Common myeloid progenitor, CD34-positive (primary cell): ENCODE data around the gene FBXW10B.
"Not testable (repeated sequence)": the region's sequence is repeated elsewhere in the genome, so short reads cannot be mapped to it uniquely, and the experiment has no call there.

ENCODE experiments used
- CTCF ChIA-PET: fragments of 350-600 bp; sonication (Branson Sonifier 250); formaldehyde crosslinking; loops from one replicate; lab custom pipeline; 2021; ENCODE audit warnings: antibody characterized with exemption; lab: Charles Lee
- POLR2A ChIA-PET: fragments of 350-600 bp; sonication (Branson Sonifier 250); formaldehyde crosslinking; loops from one replicate; lab custom pipeline; 2021; ENCODE audit warnings: antibody characterized with exemption; lab: Charles Lee
- DNase-seq, 3 donors: peaks; one replicate each; pipeline versions ENCODE4 v3.0.0 to v3.0.0-alpha.2; 2013
- H3K27ac ChIP-seq, 2 experiments: 1 replicate in 1 of 2; 2 replicates in 1 of 2; pipeline ENCODE4 v1.7.0; 2013; ENCODE audit warnings: inconsistent platforms in 2 of 2, low read length in 2 of 2, mild to moderate bottlenecking in 2 of 2, low read depth in 1 of 2, moderate library complexity in 1 of 2; ENCODE audit not compliant: severe bottlenecking in 2 of 2, insufficient read depth in 1 of 2, poor library complexity in 1 of 2
- H3K27me3 ChIP-seq, 5 experiments: replicated peaks in 2 of 5; 1 replicate in 3 of 5; 2 replicates in 2 of 5; pipeline versions ENCODE4 v1.6.1 to v1.7.0; 2013; ENCODE audit warnings: low read length in 4 of 5, mild to moderate bottlenecking in 2 of 5, moderate library complexity in 2 of 5, inconsistent platforms in 1 of 5; ENCODE audit not compliant: insufficient read depth in 5 of 5, control insufficient read depth in 4 of 5
- H3K36me3 ChIP-seq, 4 experiments: 1 replicate in 2 of 4; 2 replicates in 2 of 4; pipeline versions ENCODE4 v1.6.1 to v1.7.0; 2013; ENCODE audit warnings: low read length in 3 of 4, control low read depth in 1 of 4, mild to moderate bottlenecking in 1 of 4; ENCODE audit not compliant: control insufficient read depth in 4 of 4, insufficient read depth in 4 of 4
- H3K4me1 ChIP-seq, 4 experiments: 1 replicate in 3 of 4; 2 replicates in 1 of 4; pipeline versions ENCODE4 v1.6.1 to v1.7.1; 2013; ENCODE audit warnings: low read length in 3 of 4, mild to moderate bottlenecking in 3 of 4, control low read depth in 1 of 4, inconsistent platforms in 1 of 4, moderate library complexity in 1 of 4; ENCODE audit not compliant: control insufficient read depth in 4 of 4, insufficient read depth in 4 of 4; ENCODE audit errors: control extremely low read depth in 1 of 4
- H3K4me3 ChIP-seq, 7 experiments: 1 replicate in 4 of 7; 2 replicates in 3 of 7; pipeline versions ENCODE4 v1.5.1 to v1.7.0; 2013; ENCODE audit warnings: mild to moderate bottlenecking in 7 of 7, low read length in 6 of 7, moderate library complexity in 6 of 7, inconsistent platforms in 2 of 7, low read depth in 2 of 7, control low read depth in 1 of 7; ENCODE audit not compliant: insufficient read depth in 4 of 7, control insufficient read depth in 1 of 7; ENCODE audit errors: extremely low read depth in 1 of 7
- H3K9me3 ChIP-seq, 5 experiments: 1 replicate in 4 of 5; 2 replicates in 1 of 5; pipeline versions ENCODE4 v1.6.1 to v1.7.1; 2013; ENCODE audit warnings: low read length in 4 of 5, mild to moderate bottlenecking in 2 of 5, inconsistent platforms in 1 of 5, low read depth in 1 of 5, moderate library complexity in 1 of 5; ENCODE audit not compliant: control insufficient read depth in 4 of 5, insufficient read depth in 2 of 5; ENCODE audit errors: control extremely low read depth in 1 of 5
- WGBS: methylation state at CpG from one replicate; pipeline ENCODE4 v1.1.5; 2013; ENCODE audit not compliant: insufficient coverage; 5-methylcytosine and 5-hydroxymethylcytosine counted together

Gene FBXW10B

GRCh38 chr17:15650741-15651582 lies 31.5 kb upstream of the FBXW10B start:
- H3K27ac ChIP-seq = no peak overlapping the region
- DNase-seq = no peak
- peaks cover 0 to 22% (median 17%) of the 10 kb centered on the region in 4 experiments for H3K4me1 ChIP-seq
- 80% methylated on average over 11 of the region's 14 CpGs for WGBS
- H3K9me3 ChIP-seq = no peaks in the 10 kb centered on the region
- ChIA-PET CTCF (interaction anchor here (1.2 to 1.7 kb wide), 2 partner anchors 11 to 13 kb away, joined by 5 read pairs; no protein-coding TSS in a partner anchor), POLR2A (no interaction called here)
- peak overlapping the region in 5 of 7 experiments; percentile 11 to 54 (median 30) for H3K4me3 ChIP-seq
- H3K27me3 ChIP-seq = no peaks in the 10 kb centered on the region
- peaks cover 0 to 4% (median 0%) of the 10 kb centered on the region in 4 experiments for H3K36me3 ChIP-seq

GRCh38 chr17:15649861-15650421 lies 30.4 kb upstream of the FBXW10B start:
- Histone ChIP-seq H3K4me1 (peaks cover 0 to 22% (median 17%) of the 10 kb centered on the region in 4 experiments), H3K36me3 (peaks cover 0 to 4% (median 0%) of the 10 kb centered on the region in 4 experiments), H3K4me3 (peak overlapping the region in 1 of 7 experiments; percentile 16), H3K9me3 (no peaks in the 10 kb centered on the region), H3K27ac (no peak overlapping the region), H3K27me3 (no peaks in the 10 kb centered on the region)
- ChIA-PET CTCF (no interaction called here), POLR2A (no interaction called here)
- WGBS = 54% methylated on average over 4 of the region's 6 CpGs
- DNase-seq = no peak

- Histone ChIP-seq H3K4me3 (no peak overlapping the region), H3K27me3 (no peaks in the 10 kb centered on the region), H3K36me3 (peaks cover 0 to 3% (median 0%) of the 10 kb centered on the region in 4 experiments), H3K27ac (no peak overlapping the region), H3K9me3 (no peaks in the 10 kb centered on the region), H3K4me1 (peaks cover 0 to 22% (median 17%) of the 10 kb centered on the region in 4 experiments)
- CTCF ChIA-PET = no interaction called here
- no peak for DNase-seq
- POLR2A ChIA-PET = no interaction called here
- WGBS = 96% methylated on average over 5 of the region's 5 CpGs
Measured at GRCh38 chr17:15648386-15648785, 28.9 kb upstream of the FBXW10B start.

- H3K9me3 ChIP-seq, H3K27me3 ChIP-seq, CTCF ChIA-PET, POLR2A ChIA-PET, H3K36me3 ChIP-seq, H3K4me3 ChIP-seq, H3K27ac ChIP-seq: not testable (repeated sequence)
- 100% methylated on average over 3 of the region's 5 CpGs for WGBS
- peaks cover 0 to 11% (median 5%) of the 10 kb centered on the region in 4 experiments for H3K4me1 ChIP-seq
- DNase-seq = peak in 2 of 3 donors; percentile 9 to 16
Measured at GRCh38 chr17:15645942-15646312, 26.4 kb upstream of the FBXW10B start.

GRCh38 chr17:15645099-15645941 lies 25.8 kb upstream of the FBXW10B start:
- H3K27me3 ChIP-seq, CTCF ChIA-PET, H3K4me3 ChIP-seq, H3K9me3 ChIP-seq, POLR2A ChIA-PET, H3K36me3 ChIP-seq, H3K27ac ChIP-seq, H3K4me1 ChIP-seq: not testable (repeated sequence)
- peak in 2 of 3 donors; percentile 39 to 45 for DNase-seq
- WGBS = 100% methylated on average over 3 of the region's 10 CpGs

- H3K4me1 ChIP-seq, CTCF ChIA-PET, H3K4me3 ChIP-seq, H3K27me3 ChIP-seq, H3K27ac ChIP-seq, POLR2A ChIA-PET, DNase-seq, H3K9me3 ChIP-seq, H3K36me3 ChIP-seq: not testable (repeated sequence)
- WGBS = no CpG with 5 or more reads among the region's 12 CpGs
Measured at GRCh38 chr17:15642505-15643251, 23.2 kb upstream of the FBXW10B start.
